Mesothelial cell of epicardium (in vitro differentiated cells): ENCODE data around the gene OXCT1. TPM values are rescaled to one million over a fixed set of nuclear protein-coding genes. Genes with fewer than 3 reads are reported as not detected.

Experiments used
- DNase-seq, 2 experiments: peaks; one replicate each; pipeline ENCODE4 v3.0.0; 2021; ENCODE audit warnings: low spot score in 2 of 2; ENCODE audit not compliant: unreplicated experiment in 2 of 2
- H3K27ac Mint-ChIP-seq: 2 replicates; pipeline ENCODE4 v1.8.0; 2021; ENCODE audit warnings: mixed read lengths
- H3K27me3 Mint-ChIP-seq: 2 replicates; pipeline ENCODE4 v1.8.0; 2021; ENCODE audit warnings: low read depth, mixed read lengths
- H3K36me3 Mint-ChIP-seq: 2 replicates; pipeline ENCODE4 v1.8.0; 2021; ENCODE audit warnings: mixed read lengths
- H3K4me1 Mint-ChIP-seq: 2 replicates; pipeline ENCODE4 v1.8.0; 2021; ENCODE audit warnings: mixed read lengths
- H3K4me3 Mint-ChIP-seq: 2 replicates; pipeline ENCODE4 v1.8.0; 2021; ENCODE audit warnings: mild to moderate bottlenecking, moderate library complexity, mixed read lengths
- H3K9me3 Mint-ChIP-seq: 2 replicates; pipeline ENCODE4 v1.8.0; 2021; ENCODE audit warnings: mixed read lengths
- total RNA-seq: library from RNA; stranded (reverse); gene quantifications from 3 replicates; pipeline ENCODE4 v1.2.1, GENCODE V29; 2021
- TF ChIP-seq, protein P1 (sequence below): fragments of 200-600 bp; sonication (generic); IDR thresholded peaks from one replicate; pipeline ENCODE4 v1.5.0; 2021; ENCODE audit warnings: antibody characterized with exemption; ENCODE audit not compliant: unreplicated experiment

Gene OXCT1
- total RNA-seq, 1 donor from 2014 or later: 21.2 TPM

DNA sequence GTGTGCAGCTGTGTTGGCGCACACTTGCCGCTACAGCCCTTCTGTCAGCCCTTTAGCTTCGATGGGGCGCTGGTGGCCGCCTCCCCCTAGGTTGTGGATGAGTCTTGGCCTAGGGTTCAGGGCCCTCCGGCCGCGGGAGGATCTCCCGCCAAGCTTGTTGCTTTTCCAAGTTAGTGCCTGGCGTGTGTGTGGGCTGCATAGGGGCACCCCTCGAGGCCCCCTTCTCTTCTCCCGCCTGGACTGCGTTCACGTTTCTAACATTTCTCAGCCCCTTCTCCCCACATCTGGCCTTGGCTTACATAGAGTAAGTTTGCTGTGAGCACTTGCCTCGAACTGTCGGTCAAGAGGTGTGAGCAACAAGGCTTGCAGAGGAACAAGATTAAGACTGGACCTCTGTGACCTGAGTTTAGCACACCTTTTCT is 413 bp upstream of the OXCT1 start:
- H3K4me1 Mint-ChIP-seq: peaks cover 15% of the 10 kb centered on the region
- H3K4me3 Mint-ChIP-seq: peak overlapping the region; percentile 83
- no peaks in the 10 kb centered on the region for H3K27me3 Mint-ChIP-seq
- peak overlapping the region; percentile 88 for H3K27ac Mint-ChIP-seq
- no peak for DNase-seq
- H3K9me3 Mint-ChIP-seq: peaks cover 4% of the 10 kb centered on the region
- TF ChIP-seq, protein P1, sequence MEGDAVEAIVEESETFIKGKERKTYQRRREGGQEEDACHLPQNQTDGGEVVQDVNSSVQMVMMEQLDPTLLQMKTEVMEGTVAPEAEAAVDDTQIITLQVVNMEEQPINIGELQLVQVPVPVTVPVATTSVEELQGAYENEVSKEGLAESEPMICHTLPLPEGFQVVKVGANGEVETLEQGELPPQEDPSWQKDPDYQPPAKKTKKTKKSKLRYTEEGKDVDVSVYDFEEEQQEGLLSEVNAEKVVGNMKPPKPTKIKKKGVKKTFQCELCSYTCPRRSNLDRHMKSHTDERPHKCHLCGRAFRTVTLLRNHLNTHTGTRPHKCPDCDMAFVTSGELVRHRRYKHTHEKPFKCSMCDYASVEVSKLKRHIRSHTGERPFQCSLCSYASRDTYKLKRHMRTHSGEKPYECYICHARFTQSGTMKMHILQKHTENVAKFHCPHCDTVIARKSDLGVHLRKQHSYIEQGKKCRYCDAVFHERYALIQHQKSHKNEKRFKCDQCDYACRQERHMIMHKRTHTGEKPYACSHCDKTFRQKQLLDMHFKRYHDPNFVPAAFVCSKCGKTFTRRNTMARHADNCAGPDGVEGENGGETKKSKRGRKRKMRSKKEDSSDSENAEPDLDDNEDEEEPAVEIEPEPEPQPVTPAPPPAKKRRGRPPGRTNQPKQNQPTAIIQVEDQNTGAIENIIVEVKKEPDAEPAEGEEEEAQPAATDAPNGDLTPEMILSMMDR: no peak
- H3K36me3 Mint-ChIP-seq: no peaks in the 10 kb centered on the region

DNA sequence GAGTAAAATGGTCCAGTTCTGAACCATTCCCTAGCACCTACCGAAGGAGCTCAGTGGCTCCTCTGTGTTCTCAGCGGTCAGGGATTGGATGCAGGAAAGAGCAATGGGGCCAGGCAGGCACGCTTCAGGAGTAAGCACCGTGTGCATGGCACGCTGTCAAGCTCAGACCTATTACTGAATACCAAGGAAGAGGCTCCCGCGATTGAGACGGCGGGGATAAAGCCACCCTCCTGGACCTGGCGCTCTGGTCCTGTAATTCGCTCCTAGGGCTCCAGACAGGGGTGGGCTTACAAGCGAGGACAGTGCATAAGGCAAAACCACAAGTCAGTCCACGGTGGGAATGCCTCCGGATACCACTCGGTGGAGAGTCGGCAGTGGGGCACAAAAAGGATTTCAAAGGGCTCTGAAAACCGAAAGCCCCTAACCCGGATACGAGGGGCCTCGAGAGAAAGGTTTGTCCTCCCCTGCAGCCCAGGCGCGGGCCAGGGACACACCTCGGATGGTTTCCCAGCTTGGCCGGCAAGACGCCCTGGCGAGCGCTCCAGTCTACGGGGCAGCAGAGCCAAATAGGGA is 988 bp downstream of the OXCT1 start:
- Mint-ChIP-seq H3K4me1 (peaks cover 15% of the 10 kb centered on the region), H3K27ac (peak overlapping the region; percentile 88), H3K27me3 (no peaks in the 10 kb centered on the region), H3K9me3 (no peaks in the 10 kb centered on the region), H3K4me3 (peak overlapping the region; percentile 83), H3K36me3 (no peaks in the 10 kb centered on the region)
- peak in 1 of 2 experiments; percentile 45 for DNase-seq
- TF ChIP-seq, protein P1: no peak

DNA sequence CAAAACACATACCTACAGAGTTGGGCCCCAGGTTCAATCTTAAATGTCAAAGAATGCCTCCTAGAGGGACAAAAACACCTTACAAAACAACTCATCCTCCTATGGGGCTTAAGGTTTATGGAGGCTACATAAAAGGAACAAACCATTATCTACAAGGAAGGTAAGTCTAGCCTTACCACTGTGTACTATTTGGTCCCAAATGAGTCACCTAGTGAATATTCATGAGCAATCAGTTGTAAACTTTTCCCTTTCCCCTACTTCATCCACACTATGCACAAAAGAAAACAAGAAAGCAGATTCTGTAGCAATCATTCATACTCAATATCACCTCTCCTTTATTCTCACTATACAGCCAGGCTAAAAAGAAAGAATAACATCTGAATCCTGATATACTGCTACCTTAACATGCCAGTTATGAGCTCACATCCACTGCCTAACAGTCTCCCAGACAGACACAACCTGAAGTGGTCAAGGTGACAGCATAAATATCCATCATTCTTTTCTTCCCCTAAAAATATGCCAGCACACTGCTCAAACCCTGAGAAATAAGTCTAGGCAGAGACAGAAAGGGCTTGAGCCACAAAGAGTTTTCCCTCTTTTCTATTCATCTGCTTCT is 6.2 kb downstream of the OXCT1 start:
- Mint-ChIP-seq H3K27me3 (no peaks in the 10 kb centered on the region), H3K9me3 (no peaks in the 10 kb centered on the region), H3K4me3 (no peak overlapping the region), H3K36me3 (peaks cover 3% of the 10 kb centered on the region), H3K27ac (no peak overlapping the region), H3K4me1 (peaks cover 8% of the 10 kb centered on the region)
- TF ChIP-seq, protein P1: no peak
- no peak for DNase-seq

DNA sequence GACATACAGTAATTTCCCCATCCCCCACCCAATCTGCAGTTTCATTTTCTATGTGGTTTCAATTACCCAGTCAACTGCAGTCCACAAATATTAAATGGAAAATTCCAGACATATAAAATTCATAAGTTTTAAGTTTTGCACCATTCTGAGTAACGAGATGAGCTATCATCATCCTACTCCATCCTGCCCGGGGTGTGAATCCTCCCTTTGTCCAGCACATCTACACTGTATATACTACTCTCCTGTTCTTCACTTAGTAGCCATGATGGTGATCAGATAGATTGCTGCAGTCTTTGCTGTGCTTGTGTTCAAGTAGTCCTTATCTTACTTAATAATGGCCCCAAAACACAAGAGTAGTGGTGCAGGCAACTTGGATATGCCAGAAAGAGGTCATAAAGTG is 11.3 kb downstream of the OXCT1 start:
- Mint-ChIP-seq H3K4me1 (no peaks in the 10 kb centered on the region), H3K27me3 (no peaks in the 10 kb centered on the region), H3K27ac (no peak overlapping the region), H3K4me3 (no peak overlapping the region), H3K36me3 (peaks cover 3% of the 10 kb centered on the region), H3K9me3 (no peaks in the 10 kb centered on the region)
- DNase-seq: no peak
- TF ChIP-seq, protein P1: no peak

DNA sequence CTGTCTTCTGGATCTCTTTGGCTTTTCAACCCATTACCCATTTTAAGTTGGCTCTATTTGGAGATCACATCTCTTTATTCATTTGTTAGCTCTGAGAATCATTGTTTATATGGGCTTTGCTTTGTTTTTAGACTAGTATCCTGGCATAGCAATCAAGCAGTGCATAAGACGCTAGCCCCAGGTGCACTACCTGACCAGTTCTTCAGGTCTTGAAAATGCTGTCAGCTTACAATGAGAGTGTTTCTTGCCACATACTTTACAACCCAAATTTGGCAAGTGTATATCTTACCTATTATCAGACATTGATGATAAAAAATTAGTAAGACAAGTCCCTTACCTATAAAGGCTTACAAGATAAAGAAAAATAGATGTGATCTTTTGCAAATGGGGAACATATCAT is 12.2 kb downstream of the OXCT1 start:
- Mint-ChIP-seq H3K36me3 (peaks cover 3% of the 10 kb centered on the region), H3K27ac (no peak overlapping the region), H3K9me3 (no peaks in the 10 kb centered on the region), H3K4me1 (no peaks in the 10 kb centered on the region), H3K27me3 (no peaks in the 10 kb centered on the region), H3K4me3 (no peak overlapping the region)
- no peak for DNase-seq
- TF ChIP-seq, protein P1: no peak
